Inflammatory macrophage (primary cell): ENCODE results near the gene THAP5.

ENCODE experiments used
- DNase-seq, 2 donors: peaks; one replicate each; pipeline ENCODE4 v3.0.0-alpha.2; 2020 to 2022

THAP5 gene

DNA sequence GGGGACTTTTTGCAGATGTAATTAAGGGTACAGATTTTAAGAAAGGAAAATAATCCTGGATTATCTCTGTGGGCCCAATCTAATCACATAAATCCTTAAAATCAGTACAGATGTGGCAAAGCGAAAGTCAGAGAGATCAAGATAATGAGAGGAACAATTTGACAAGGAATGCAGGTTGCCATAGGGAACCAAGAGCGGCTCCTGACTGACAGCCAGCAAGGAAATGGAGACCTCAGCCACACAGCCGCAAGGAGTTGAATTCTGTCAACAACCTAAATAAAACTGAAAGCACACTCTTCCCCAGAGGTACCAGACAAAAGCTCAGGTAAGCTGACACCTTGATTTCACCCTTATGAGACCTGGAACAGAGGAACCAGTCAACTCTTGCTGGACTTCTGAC is 40.2 kb downstream of the THAP5 start:
- no peak for DNase-seq

DNA sequence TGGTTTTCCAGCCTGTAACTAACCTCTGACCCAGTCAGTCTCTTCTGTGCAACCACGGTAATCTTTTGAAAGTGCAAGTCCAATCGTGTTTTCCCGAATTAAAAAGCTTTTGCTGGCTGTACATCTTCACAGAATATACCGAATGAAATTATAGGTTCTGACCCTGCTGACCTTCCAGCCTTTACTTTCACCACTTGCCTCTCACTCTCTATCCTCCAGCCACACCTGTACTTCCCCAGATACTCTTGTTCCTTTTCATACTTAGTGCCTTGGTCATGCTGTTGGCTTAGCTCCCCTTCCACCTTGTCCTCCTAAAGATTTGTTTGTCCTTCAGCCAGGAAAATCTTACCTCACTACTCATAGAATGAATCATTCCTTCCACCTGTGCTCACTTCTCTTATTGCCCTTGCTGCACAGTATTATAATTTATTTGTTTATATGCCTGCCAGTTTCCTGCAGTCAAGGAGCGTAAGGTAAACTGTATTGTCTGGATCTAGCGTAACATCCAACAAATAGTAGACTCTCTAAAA is 41.3 kb downstream of the THAP5 start:
- DNase-seq, result no peak

DNA sequence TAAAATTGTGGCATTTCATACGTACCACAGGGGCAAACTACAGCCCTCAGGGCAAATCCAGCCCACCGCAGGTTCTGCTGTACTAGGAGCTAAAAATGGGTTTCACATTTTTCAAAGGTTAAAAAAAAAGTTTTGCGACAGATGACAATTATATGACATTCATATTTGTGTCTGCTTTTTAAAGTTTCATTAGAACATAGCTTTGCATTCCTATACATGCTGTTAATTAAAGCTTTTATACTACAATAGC is 42.8 kb downstream of the THAP5 start:
- no peak for DNase-seq

DNA sequence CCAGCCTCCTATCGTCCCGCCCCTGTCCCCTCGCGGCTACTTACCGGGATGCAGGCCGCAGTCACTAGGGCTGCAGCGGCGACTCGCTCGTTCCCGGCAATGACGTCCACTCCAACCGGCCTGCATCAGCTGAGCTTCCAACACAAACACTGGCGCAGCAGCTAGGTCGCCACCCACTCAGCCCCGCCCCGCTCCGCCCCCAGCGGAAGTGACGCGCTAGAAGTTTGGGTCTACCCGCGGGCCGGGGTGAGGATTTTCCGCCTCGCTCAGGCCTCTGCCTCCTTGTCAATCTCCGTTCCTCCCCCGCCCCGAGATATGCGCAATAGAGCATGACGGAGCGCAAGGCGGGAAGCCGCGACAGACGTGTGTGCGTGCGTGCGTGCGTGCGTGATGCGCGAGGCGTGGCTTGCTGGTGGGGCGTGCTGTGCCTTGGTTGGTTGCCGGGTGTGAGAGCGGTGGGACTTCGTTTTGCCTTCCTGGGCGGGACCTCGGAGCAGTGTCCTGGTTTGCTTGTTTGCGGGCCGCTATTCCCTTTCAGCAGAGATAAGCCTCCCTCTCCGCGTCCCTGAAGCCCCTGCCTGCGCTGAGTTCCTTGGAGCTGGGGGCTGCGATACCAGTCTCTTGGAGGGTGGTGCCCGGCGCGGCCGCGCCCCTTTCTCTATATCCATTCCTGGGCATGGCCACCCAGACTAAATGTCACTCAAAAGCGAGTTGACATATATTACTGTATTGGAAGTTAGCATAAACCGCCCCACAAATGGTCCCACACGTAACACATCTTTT is 43.3 kb downstream of the THAP5 start, which contains the start of gene PNPLA8:
Gene PNPLA8 (minus strand): TSS at position 151 of the 783 bp plus-strand sequence. CDS start 10,644 bp downstream, outside the sequence.
- peak; percentile 100 for DNase-seq

DNA sequence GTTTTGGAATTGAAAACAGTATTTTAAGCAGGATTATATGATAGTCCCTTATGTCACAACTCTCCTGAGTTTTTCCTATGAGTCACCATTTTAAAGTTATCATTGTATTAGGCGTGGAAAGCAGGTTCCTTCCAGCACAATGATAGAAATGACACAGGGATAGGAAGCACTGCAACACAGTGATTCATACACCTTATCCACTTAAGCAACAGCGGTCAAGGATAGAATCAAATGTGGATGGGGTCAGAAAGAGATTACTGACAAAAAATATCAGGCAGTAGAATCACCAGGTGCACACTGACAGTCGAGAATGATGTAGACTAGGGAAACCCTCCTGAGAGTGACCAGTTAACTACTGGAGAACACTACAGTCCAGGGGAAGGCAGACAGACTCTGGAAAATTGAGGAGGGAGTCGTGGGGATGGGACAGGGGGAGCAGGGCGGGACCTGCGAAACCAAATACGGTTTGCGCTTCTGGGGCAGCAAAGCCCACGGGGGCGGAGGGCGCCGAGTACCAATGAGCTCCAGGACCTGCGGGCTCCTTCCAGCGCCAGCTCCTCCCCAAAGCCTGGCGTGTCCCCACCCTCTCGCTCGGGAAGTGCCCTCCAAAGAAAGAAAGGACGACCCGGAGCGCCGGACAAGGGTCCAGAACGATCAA is 44.0 kb downstream of the THAP5 start:
- DNase-seq, result peak; percentile 42 to 54

DNA sequence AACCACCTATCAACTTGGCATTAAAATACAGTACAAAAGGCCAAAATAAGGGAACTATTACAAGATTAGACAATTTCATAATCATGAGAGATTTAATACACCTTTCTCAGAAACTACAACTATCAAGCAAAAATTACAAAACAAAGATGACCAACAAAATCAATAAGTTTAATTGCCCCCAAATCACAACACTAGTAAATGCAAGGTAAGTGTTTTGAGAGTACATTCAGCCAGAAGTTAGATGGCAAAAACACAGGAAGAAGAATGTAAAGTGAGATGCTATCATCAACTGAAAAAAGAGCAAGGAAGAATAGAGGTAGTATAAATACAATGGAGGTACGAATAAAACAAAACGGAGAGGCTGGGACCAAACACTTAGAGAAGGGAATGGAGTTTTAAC is 46.7 kb downstream of the THAP5 start:
- no peak for DNase-seq

DNA sequence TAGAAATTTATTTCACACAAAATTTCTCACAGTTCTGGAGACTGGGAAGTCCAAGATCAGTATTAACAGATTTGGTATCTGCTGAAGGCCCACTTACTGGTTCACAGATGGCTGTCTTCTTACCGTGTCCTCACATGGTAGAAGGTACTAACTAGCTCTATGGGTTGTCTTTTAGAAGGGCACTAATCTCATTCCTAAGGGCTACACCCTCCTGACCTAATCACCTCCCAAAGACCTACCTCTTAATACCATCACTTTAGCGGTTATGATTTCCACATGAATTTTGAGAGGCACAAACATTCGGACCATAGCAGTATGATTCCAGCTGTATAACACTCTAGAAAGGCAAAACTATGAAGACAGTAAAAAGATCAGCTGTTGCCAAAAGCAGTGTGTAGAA is 51.6 kb downstream of the THAP5 start:
- no peak for DNase-seq

DNA sequence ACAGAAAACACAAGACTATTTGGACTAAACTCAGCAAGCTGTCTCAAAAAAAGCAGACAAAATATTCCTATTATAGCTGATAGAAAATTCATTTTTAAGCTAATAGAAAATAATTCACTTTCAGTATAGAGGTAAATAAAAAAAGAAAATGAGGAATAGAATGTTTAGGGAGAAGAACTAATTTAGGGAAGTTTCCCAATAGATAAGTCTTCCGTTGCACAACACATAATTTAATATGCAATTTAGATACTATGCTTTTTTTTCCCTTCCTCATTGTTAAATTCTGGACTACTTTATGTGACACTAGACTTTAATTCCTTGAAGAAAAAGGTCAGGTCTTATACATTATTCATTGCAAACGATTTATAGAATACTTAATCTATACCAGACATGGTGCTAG is 53.9 kb downstream of the THAP5 start:
- DNase-seq, result peak; percentile 4 to 85

DNA sequence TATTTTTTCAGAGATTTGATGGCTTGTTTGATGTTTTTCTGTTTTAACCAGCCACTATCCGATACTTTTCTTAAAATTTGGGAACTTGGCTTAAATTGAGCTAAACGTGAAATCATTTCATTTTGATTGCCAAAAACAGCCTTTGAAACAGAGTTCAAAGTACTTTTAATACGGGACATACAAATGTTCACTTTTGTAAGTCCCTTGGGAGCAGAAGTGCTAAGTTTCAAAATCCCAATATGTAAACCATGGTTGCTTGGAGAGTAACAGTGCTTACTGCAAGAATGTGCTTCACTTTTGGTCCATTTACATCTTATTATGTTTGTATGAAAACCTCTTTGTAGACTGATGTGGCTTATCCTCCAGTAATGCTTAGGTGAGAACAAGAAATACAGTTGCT is 54.5 kb downstream of the THAP5 start:
- no peak for DNase-seq
